Stimulated activated CD8-positive, alpha-beta memory T cell treated with anti-CD3 and anti-CD28 coated beads, Interleukin-2, amount 100 ng/mL, for 1 hour (primary cell): ENCODE measurements around the gene BTBD19.
"Not testable (repeated sequence)": the region's sequence is repeated elsewhere in the genome, so short reads cannot be mapped to it uniquely, and the experiment has no call there.

Experiments used
- DNase-seq, 2 donors: peaks; one replicate each; pipeline ENCODE4 v3.0.0-alpha.2; 2020; ENCODE audit warnings: low read depth in 2 of 2

The BTBD19 gene

DNA sequence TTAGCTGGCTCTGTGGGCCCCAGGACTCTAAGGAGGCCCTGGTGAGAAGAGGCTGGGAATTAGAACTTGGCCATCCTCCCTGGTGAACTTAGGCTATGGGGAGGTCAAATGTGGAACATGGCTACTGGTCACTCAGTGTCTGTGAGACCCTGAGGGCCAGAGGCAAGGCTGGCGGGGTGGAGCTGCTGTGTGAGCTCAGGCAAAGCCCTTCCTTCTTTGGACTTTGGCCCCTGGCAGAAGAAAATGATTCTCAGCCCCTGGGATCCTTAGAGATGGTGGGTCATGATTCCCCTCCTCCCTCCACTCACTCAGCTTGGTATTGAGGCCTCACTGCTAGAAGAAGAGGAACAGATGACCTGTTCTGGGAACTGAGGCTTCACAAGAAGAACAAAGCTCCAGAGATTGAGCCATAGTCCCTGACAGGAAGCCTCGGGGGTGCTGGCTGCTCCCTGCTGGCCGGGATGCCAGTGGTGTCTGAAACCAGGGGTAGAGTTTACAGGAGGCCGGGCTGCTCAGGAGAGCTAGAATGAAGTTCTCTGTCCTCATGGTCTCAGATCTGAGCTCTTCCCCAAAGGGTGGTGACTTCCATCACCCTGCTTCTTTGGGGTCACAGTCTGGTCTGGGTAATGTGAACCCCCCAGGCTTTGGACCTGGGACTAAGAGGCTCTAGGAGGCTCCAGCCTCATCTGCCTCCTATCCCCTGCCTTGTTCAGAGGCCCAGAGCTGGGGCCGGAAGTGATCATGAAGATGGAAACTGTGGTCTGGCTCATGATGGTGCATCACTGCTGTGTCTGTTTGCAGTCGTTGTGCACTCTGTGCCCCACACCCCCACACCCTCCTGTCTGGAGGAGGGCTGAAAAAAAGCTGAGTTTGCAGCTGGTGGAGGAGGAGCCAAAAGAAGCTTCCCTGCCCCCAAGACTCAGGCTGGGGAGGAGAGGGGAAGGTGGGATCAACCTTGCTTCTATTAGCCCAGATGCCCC is 905 bp downstream of the BTBD19 start:
- peak; percentile 69 to 73 for DNase-seq

DNA sequence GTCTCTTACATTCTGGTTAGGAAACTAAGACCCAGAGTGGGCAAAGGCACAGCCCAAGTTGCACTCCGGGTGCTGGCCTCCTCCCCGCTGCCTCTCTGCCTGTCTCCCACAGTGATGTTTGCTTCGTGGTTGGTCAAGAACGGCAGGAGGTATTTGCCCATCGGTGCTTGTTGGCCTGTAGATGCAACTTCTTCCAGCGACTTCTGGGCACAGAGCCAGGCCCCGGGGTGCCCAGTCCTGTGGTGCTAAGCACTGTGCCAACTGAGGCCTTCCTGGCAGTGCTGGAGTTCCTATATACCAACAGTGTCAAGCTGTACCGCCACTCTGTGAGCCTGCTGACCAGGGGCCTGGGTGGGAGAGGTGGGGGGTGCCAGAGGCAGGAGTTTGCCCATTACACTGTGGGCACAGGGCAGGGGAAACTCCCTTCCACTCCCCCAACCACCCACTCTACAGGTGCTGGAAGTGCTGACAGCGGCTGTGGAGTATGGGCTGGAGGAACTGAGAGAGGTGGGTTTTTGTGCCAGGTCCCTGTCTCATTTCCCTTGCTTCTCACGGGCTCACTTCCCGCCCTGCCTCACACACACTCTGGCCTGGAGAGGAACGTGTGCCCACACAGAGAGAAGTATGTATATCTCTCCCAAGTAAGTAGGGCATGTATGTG is 1.9 kb downstream of the BTBD19 start:
- no peak for DNase-seq

DNA sequence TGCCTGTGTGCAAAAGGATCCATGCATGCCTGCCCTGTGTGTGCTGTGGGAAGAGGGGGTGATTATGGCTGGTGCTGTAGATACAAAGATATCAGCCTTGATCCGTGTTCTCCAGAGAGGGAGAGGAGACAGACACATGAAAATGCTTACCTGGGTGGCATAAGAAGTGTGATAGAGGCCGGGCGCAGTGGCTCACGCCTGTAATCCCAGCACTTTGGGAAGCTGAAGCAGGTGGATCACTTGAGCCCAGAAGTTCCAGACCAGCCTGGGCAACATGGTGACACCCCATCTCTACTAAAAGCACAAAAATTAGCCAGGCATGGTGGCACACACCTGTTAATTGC is 2.4 kb downstream of the BTBD19 start:
- not testable (repeated sequence) for DNase-seq

DNA sequence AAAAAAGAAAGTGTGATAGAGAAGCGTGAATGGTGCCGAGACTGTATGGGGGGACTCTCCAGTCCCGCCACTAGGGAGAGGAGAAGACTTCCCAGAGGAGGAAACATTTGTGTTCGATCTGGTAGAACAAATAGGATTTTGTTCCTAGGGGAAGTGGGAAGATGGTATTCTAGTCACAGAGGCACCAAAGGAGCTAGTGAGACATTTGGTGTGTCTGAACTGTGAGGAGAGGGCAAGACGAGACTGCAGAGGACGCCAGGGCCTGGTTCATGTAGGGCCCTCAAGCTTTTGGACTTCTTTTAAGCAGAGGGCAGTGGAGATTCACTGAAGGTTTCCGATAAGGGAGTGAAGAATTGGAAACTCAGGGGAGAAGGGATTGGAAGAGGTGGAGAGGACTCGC is 2.9 kb downstream of the BTBD19 start:
- DNase-seq, result no peak

DNA sequence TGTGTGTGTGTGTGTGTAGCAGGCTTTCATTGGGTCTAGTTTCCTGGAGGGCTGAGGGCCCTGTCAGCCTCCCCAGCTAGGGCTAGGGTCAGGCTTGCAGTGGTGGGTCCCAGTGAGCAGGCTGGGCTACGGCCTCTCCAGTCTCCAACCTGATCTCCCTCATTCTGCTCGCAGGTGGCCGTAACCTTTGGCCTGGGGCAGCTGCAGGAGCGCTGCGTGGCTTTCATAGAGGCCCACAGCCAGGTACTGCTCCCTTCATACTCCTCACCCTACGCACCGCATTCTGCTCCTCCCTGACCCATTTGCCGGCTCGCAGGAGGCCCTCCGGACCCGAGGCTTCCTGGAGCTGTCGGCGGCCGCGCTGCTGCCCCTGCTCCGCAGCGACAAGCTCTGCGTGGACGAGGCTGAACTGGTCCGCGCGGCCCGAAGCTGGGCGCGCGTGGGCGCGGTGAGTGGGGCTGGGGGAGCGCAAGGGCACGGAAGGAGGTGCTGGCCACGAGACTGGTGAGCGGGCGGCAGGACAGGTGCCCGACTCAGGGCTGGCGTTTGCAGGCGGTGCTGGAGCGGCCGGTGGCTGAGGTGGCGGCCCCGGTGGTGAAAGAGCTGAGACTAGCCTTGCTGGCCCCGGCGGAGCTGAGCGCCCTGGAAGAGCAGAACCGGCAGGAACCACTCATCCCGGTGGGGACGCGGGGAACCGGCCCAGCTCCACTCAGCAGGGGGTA is 4.7 kb downstream of the BTBD19 start:
- DNase-seq, result no peak

DNA sequence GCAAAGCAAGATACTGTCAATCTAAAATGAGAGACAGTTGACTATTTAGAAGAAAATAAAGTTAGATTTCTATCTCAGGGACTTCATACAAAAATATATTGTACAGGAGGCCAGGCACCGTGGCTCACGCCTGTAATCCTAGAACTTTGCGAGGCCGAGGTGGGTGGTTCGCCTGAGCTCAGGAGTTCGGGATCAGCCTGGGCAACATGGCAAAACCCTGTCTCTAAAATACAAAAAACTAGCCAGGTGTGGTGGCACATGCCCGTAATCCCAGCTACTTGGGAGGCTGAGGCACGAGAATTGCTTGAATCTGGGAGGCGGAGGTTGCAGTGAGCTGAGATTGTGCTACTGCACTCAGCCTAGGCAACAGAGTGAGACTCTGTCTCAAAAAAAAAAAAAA is 7.6 kb downstream of the BTBD19 start:
- not testable (repeated sequence) for DNase-seq

DNA sequence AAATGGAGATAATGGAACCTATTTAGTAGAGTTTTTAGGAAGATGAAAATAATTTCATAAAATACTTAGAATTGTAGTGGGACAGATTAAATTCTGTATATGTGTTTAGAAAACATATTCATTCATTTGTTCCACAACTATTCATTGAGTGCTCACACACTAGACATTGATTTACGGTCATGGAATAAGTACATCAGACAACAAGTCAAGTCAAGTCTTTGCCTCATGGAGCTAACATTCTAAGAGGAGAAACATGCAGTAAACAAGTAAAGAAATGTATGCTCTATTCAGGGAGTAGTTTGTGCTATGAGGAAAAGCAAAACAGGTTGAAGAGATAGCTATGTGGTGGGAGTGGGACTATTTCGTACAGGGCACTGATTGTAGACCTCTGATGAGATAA is 9.0 kb downstream of the BTBD19 start:
- DNase-seq, result no peak

DNA sequence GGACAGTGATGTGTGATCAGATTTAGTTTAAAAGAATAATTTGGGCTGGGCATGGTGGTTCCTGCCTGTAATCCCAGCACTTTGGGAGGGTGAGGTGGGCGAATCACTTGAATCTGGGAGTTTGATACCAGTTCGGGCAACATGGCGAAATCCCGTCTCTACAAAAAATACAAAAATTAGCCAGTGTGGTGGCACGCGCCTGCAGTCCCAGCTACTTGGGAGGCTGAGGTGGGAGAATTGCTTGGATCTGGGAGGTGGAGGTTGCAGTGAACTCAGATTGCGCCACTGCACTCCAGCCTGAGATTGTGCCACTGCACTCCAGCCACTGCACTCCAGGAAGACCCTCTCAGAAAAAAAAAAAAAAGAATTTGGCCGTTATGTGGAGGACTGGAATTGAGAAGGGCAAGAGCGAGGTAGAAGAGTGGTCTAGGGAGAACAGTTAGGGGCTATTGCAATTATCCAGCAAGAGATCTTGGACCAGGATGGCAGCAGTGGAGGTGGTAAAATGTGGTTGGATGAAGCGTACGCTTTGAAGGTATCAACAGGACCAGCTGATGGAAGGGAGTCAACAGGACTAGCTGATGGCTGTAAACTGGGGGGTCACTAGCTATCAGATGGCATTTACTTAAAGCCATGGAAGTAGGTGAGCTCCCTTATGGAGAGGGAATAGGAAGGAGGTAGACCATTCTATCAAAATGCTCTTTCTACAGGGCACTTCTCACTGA is 9.6 kb downstream of the BTBD19 start:
- DNase-seq, result no peak

DNA sequence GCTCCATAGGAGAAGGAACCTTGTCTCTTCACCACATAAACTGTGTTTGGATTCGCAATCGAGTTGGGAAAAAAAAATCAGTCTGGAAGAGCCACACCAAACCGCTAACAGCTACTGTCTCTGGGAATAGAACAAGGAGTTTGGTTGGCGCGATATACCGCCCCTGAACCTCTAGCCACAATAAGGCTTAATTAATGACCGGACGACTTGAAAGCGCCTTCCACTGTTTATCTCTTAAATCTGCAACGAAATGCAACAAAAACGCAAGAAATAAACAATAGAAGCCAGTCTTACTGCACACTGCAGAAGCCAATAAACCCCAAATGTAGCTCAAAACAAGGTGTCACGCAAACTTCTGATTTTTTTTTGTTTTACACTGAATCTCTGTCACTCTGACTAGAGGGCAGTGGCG is 10.9 kb downstream of the BTBD19 start:
- no peak for DNase-seq

DNA sequence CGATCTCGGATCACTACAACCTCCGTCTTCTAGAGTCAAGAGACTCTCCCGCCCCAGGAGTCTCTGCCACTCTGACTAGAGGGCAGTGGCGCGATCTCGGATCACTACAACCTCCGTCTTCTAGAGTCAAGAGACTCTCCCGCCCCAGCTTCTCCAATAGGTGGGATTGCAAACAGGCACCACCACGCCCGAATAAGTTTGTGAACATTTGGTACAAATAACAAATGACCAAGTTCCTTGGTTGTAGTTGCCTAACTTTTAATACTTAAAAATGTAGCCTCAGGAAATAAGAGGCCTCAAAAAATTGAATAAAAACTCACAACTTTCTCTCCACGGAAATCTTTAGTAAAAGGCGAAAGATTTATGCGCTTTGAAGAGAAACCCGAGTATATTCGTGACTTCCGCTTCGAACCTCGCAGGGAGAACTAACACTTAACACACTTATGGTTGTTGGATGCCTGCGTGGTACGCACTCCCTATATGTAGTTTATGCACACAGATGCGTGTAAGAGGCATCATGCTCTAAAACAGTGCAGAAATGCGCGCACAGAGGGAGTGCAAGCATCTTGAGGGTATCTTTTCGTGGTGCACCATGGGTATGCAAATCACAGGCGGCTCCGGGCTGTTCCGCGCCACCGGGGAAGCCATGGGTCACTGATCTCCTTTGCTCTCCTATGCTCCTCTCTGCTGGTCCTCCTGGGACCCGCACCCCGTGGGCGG is 11.4 kb downstream of the BTBD19 start:
- DNase-seq, result peak; percentile 62 to 64

DNA sequence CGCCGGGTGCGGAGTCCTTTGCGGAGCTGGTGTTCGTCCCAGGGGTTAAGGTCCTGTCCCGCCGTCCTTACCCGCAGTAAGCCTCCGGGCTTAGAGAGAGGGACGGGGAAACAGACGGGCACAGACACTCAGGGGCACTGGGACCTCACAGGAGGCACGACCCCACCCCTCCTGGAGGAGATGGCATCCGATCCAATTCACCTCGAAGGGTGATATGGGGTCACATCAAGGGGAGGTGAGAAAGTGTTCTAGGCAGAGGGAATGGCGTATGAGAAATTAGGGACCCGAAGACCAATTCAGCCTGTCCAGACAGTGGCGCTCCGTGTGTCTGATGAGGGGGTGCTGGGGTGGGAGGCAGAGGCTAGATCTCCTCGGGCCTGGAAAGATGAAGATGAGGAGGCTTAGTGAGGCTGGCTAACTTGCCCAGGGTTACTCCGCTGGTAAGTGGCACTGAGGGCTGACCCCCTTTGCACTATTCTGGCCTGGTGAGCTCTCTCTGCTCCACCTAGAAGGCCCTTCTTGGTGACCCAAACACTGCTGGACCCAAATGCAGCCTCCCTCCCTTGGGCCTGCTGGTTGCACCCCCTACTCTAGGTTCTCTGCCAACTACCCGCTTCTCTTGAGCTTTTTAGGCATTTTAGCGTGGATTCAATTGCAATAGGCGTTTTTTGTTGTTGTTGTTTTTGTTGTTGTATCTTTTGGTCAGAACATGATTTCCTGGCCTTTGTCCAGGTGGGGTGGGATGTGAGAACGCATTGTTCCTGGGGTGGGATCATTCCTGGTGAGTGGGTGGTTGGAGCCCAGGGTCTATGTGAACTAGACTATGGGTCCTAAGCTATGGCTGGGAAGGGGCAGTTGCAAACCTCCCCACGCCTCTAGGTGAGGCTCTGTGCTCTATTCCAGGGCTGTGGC is 12.3 kb downstream of the BTBD19 start:
- DNase-seq, result no peak

DNA sequence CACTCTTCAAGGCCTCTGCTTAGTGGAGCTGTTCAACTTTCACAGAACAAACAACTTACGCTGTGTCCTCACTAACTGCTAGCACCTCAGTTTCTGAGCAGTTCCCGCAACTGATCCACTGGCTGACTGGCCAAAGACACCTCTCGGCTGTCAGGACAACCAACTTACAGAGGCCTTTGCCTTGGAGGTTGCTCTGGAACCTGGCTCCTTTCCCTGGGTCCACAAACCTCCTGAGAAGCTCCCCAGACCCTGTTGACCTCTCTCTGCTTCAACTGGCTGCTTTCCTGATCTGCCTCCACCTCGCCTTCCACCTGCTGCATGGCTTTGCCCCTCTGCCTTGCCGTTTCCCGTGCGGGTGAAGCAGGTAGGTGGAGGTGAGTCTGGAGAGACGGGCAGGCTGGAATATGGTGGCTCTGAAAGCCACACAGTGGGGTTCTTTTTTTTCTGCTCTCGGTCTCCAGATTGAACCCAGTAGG is 13.0 kb downstream of the BTBD19 start:
- no peak for DNase-seq

DNA sequence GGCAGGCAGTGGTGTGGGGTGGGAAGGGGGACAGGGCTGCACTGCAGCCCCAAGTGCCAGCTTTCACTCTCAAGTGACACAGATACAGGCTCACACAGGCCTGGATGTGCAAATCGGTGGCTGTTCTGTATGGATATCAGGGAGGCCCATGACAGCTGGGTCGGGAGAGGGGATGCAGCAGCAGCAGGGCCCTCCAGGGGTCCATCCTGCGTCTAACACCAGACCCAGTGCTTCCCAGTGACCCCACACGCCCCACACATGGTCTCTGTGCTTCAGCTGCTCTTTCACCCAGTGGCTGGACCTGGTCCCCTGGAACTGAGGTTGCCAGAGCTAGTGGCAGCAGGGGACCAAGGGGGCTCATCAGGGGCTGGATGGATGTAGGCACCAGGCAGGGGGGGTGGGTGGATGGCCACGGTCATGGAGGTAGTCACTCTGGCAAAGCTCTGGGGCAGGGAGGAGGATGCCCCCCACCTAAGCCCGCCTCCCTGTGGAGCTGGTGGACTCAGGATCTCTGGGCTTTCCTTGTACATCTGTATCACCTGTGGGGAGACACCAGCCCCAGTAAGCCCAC is 13.9 kb downstream of the BTBD19 start:
- DNase-seq, result no peak

DNA sequence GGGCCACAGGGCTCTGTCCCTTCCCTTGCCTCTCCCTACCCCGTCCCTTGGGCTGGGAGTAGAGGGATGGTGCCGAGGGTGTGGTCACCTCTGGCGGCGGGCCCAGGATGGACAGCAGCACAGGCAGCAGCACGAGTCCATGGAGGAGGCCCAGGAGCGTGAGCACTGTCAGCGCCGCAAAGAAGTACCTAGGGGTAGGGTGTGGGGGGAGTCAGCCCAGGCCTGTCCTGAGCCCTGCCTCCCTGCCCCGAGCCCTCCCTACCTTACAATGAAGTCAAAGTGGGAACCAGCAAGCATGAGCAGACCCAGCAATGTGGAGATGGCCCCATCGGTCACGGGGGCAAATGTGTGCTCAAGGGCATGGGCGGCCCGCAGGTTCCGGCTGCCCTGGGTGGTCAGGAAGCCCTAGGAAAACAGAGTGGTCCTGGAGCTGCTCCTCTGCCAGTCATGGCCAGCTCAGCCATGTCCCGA is 14.7 kb downstream of the BTBD19 start:
- no peak for DNase-seq

DNA sequence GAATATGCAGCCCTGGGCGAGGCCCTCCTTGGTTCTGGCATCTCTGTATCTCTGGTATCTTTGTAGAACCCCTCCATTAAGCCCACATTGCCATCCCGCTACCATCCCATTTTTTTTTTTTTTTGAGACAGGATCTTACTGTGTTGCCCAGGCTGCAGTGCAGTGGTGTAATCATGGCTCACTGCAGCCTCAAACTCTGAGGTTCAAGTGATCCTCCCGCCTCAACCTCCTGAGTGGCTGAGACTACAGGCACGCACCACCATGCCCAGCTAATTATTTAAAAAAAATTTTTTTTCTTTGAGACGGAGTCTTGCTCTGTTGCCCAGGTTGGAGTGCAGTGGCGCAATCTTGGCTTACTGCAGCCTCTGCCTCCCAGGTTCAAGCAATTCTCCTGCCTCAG is 16.1 kb downstream of the BTBD19 start:
- DNase-seq, result not testable (repeated sequence)

DNA sequence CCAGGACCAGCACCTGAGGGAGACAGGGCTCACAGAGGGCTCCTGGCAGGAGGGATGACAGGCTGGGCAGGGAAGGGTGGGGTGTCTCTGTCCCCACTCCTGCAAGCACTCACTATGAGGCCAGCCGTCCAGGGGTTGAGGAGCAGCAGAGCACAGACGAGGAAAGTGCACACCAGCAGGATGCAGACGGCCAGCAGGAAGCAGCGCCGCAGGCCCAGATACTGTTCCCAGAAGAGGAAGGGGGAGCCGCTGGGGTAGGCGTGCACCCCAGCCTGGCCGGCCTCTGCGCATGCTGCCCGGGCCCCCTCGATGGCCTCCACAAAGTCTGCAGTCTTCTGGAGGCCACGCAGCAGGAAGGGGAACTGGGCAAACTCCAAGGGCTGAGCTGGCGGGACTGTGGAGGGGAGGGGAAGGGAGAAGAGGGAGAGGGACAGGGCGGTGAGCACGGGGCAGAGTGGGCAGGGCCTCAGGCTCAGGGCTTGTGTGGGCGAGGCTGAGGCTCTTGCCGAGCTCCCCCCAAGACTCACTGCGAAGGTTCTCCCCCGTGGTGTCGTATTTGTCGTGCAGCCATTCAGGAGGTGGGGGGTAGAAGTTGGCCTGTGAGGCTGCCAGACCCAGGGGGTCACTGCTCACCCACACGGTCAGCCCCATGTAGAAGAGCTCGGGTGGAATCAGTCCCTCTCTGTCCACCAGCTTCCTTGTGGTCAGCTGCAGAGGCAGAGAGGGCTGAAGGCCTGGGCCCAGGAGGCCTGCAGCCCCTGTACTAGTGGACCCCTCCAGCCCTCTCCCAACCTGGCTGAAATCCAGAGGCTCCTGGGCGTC is 18.3 kb downstream of the BTBD19 start:
- no peak for DNase-seq

DNA sequence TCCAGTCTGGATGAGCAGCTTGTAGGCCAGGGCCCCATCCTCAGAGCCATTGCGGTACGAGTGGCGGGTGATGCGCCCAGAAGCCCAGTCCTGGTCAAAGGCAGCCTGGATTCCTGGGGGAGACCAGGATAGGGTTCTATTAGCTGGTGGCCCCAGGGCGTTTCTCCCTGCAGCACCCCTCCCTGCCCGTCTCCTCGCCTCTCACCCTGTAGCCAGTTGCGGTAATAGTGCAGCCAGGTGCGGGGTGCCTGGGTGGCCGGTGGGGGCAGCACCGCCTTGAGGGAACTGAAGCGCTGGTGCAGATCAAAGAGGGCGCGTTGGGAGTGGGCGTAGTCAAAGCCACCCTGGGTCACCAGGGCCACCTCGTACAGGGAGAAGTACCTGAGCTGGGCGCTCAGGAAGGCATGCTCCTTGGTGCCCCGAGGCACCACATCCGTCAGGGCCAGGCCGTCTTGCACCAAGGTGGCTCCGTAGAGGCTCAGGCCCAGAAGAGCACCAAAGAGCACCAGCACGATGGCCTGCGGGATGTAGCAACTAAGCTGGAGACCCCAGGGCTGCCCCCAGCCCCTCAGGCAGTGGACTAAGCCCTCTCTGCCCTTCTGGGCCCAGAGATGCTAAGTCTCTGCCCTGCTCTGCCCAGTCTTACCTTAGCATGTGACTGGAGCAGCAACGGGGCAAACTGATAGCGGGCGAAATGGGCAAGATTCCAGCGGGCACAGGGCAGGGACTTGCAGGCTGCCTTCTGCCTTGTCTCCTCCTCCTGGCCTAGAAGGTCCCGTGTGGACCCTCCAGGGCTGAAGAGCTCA is 19.1 kb downstream of the BTBD19 start:
- DNase-seq, result no peak
